ENCODE data around the gene LYSMD3.

The LYSMD3 gene

DNA sequence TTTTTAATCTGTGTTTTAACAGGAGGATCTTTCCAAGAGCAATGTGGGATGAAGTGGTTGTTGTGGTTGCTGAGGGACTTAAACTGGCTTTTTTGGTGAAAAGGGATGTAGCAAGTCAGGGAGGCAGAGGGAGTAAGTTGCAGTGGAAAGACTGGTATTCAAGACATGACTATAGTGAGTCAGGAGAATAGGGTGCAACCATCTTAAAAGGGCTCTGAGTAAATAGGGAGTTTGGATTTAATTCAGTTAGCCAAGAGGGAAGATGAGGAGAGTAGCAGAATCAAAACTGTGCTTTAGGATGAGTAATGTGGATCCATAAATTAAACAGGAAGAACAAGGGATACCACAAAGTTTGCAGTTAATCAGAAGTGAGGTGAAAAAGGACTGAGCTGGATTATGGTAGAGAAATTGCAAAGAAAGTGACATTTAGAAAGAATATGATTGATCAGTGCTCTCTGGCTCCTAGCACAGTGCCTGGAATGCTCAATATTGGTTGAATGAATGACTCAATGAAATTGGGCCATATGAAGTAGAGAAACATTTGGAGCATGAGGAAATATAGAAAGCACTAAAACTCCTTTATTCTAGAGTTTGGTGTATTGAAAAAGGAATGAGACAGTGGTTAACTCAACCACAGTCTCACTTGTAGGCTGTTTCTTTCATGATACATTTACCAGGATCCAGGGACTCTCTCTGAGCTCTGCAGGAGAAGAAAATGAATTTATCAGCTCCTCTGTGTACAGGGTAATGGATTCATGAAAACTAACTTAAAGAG is 49.6 kb downstream of the LYSMD3 start:
- no peak for DNase-seq

DNA sequence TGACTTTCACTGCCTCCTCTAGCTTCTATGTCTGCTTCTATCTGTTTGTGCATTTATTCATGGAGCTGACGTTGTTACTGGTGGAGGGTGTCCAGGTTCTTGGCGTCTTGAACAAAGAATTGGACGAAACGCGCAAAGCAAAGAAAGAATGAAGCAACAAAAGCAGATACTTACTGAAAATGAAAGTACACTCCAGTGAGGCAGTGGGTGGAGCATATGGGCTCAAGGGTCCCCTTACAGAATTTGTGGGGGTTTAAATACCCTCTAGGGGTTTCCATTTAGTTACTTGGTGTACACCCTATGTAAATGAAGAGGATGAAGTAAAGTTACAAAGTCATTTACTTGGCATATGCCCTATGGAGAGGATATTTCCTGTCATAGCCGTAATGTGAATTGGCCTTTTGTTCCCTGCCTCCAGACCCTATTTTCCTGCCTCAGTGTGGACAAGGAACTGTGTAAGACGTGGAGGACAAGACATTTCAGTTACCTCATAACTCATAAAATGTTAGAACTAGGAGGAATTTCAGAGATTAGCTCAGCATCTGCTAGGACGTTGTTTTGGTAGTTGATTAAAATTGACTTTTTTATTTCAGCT is 51.7 kb downstream of the LYSMD3 start:
- DNase-seq, result no peak

DNA sequence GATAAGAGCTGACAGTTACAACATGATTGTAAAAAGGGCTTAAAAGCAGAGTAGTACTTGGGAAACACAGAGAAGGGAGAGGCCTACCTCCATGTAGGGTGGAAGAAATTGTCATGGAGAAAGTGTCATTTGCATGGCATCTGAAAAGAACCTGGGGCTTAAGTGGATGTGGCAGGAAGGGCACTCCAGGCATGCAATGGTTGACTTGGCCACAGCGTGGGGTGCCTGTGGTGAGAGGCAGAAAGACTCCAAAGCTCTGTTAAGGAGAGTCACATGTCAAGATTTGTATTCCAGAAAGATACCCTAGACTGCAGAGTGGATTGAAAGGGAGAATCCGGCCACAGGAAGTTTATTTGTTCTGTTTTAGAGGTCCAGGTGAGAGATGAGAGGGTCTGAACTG is 52.3 kb downstream of the LYSMD3 start:
- no peak for DNase-seq

DNA sequence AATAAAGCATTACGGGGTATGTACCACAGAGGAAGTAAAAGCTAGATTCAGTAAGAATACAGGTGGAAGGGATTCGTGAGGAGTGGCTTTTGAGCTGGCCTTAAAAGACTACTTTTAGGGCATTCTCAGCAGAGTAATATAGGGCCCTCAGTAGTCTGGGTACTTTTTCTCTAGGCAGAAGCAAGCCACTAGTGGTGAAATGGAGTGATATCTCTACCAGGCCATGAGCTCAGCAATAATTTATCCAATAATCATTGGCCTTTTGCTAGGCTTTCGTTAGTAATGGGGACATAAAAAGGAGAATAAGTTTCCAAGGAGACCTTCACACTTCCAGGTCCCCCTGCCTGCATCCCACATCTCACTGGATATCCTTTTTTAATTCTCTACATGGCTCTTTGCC is 53.0 kb downstream of the LYSMD3 start:
- DNase-seq, result no peak

DNA sequence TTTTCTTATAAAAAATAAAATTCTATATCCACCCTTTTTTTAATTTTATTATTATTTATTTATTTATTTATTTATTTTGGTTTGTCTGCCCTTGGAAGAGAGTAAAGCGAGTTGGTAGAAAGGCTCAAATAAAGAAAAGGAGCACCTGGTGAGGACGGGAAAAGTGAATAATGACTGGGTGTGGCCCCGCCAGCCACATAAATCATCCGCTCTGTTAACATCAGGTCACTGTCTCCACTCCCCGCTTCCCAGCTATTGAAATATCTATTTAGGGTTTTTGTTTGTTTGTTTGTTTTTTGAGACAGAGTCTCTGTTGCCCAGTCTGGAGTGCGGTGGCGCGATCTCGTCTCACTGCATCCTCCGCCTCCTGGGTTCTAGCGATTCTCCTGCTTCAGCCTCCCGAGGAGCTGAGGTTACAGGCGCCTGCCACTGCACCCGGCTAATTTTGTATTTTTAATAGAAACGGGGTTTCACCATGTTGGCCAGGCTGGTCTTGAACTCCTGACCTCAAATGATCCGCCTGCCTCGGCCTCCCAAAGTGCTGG is 53.9 kb downstream of the LYSMD3 start:
- DNase-seq, result no peak

DNA sequence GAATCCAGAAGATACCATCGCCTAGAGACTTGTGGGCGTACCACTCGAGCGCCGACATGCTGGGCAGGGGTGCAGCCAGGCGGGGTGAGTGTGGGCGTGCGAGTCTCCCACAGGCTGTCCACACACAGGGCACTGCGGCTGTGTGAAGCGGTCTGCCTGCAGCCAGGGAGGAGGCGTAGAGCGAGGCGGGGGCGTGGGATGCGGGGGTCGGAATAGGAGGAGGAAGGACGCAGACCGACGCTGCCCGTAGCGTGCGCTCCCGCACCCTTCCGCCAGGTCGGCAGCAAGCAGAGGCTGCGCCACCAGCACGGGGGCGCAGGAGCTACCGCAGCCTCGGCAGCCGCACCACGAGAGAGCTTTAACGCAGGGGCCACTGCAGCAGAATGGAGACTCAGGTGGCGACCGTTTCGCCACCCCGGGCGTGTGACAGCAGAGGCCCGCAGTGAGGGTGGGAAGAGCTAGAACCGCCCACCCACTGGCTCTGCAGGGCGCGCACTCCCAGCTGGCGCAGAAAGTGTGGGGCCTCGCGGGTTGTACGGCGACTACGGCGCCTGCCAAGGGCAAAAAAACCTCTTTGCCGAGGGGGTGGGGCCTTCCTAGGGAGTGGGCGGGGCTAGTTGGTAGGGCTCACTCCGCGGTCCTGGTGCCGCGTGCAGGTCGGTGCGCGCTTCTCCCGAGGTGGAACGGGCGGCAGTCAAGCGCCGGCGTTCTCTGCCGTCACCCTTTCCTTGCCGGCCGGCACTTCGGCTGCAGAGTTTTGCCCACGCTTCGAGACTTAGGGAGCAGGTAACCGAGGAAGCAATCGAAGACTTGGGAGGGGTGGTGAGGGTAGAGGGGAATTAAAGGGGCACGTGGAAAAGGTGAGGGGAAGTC is 54.9 kb downstream of the LYSMD3 start, which contains the start of the genes MBLAC2 and POLR3G:
Gene MBLAC2, minus strand, starts transcription at position 537 of the 873 bp plus-strand sequence. Its CDS starts 479 bp downstream, at position 58.
Gene POLR3G, plus strand, starts transcription at position 630 of the 873 bp plus-strand sequence. CDS start 10,704 bp downstream, outside the sequence.
- peak; percentile 84 for DNase-seq

DNA sequence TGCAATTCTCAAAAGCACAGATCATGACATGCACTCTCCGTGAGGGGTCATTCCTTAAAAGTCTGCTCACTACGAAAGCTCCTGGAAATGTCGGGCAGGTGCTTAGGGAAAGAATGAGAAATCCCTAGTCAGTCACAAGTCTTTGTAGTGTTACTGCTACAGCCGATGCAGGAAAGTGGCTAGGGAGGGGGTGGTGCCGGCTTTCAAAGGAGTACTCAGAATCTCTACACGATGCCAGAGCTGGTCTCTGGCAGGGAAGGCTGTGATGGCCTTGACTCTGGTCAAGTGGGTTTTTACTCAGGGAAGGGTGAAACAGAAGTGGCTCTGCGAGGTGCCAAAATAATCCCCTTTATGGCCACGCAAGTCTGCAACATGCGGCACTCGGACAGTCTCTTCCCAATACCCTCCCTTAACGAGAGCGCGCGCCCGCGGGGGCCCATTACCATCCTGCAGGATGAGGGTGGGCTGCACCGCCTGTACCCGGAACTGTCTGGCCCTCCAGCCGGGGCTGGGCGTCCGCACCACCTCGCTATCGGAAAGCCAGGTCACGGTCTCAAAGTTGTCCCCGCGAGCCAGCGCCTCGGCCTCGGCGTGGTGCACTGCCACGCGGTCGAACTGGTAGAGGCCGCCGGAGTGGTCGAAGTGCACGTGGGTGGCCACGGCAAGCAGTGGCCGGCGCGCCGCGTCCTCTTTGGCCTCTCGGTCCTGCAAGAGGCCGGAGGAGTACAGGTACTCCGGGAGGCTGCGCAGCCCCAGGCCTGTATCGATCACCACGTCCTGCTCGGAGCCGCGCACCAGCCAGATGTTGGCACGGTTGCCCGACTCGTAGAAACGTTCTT is 55.8 kb downstream of the LYSMD3 start:
- peak; percentile 8 for DNase-seq

DNA sequence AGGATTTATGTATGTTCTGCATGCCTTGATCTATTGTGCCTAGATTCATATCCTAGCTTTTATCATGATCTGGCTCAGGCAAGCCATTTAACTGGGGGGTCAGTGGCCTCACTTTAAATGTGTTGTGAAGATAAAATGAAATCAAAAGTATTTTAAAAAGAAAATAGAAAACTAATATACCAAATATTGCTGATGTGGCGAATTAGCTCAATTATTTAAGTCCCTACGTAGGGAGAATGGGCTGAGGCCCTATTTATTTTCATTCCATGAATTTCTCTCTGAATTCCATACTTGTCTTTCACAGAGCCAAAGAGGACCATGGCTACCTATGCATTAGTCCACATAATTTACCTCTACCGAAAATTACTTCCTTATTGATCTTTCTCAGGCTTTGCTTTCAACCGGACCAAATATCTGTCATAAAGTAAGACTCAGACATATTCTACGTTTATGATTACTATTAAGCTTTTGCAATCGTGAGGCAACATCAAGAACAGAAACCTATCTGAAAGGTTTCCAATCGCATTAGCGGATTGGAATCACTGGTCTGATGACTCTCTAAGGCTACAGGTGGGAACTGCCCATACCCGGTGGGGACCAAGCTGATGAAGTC is 56.5 kb downstream of the LYSMD3 start:
- no peak for DNase-seq
